ENCODE results near the gene IL17D. TPM values are rescaled to one million over a fixed set of nuclear protein-coding genes. Genes with fewer than 3 reads are reported as not detected.

Gene IL17D
- polyA plus RNA-seq, 1 donor = 34.0 TPM

DNA sequence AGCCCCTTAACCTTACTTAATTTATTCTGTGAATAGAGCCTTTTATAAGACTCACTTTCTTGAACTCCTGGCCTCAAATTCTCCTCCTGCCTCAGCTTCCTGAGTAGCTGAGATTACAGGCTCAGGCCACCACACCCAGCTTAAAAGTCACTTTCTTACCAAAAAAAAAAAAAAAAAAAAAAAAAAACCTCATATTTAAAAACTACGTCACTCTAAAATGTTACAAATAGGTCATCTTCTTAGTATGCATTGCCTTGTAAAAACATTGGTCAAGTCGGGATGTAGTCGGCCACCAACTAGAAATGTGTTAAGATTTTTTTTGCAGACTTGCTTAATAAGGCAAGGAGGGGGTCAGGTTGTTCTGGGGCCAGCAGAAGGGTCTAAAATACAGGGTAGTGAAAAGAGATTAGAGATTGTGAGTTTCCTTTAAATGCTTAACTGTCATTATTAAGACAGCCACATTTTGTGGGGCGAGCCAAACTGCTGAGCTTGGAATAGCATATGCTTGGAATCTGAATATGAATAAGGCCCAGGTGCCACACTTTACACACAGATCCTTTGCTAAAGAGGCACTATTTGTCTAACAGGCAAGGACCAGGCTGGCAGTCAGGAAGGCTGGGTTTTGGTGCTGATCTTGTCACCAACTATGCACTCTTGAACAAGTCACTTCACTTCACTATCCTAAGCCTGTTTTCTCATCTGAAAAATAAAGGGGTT, 16.5 kb upstream of the IL17D start:
- peaks cover 11% of the 10 kb centered on the region for H3K4me1 ChIP-seq (ENCODE audit: control insufficient read depth, insufficient read depth, low read length)
- H3K4me3 ChIP-seq (ENCODE audit: low read length) = no peak overlapping the region
- peak overlapping the region; percentile 27 for H3K27ac ChIP-seq (ENCODE audit: low read length)
- H3K9me3 ChIP-seq (ENCODE audit: control insufficient read depth, low read depth, low read length) = no peaks in the 10 kb centered on the region
- H3K36me3 ChIP-seq (ENCODE audit: control insufficient read depth, insufficient read depth, low read length) = peaks cover 2% of the 10 kb centered on the region
- H3K27me3 ChIP-seq (ENCODE audit: control insufficient read depth, insufficient read depth, low read length) = no peaks in the 10 kb centered on the region
- DNase-seq = peak in 1 of 2 donors; percentile 34
- no CpG with 5 or more reads among the region's 4 CpGs for WGBS (ENCODE audit: insufficient coverage, low lambda C conversion rate)

DNA sequence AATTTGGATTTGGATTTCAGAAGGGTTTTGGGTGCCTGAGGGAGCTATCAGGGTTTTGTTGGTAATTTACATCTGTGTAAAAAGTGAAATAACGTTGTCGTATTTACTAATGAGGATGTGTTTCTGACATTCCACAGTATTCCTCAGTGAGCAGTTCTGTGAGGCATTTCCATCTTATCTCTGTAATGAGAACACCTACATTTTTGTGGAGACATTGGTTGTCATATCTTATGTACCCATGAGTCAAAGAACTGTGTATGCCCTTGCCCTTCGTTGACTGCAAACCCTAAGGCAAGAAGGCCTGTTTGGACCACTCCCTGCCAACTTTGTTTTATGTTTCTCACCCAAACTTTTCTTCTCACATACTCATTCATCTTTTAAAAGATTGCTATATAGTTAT, 14.2 kb upstream of the IL17D start:
- H3K27ac ChIP-seq (ENCODE audit: low read length) = no peak overlapping the region

DNA sequence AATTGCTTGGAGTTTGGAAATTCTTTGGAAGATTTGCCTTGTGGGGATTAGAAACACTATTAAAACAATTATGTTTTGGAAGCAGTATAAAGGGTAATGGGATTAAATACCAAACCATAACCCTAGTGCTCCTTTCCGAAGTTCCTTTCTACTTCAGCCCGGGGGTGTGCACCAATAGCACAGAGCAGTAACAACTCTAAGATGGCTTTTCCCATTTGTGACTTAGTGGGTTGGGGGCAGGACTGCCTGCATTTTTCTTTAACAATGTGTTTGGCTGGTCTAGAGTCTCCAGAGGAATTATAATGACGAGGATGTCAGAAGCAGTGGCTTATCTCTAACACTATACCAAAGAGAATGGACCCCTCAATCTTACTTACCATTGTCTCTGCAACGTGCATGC, 11.9 kb upstream of the IL17D start:
- H3K4me3 ChIP-seq (ENCODE audit: low read length) = no peak overlapping the region
- DNase-seq = no peak
- 83% methylated on average over 1 of the region's 4 CpGs for WGBS (ENCODE audit: insufficient coverage, low lambda C conversion rate)
- H3K27ac ChIP-seq (ENCODE audit: low read length) = no peak overlapping the region
- peaks cover 2% of the 10 kb centered on the region for H3K36me3 ChIP-seq (ENCODE audit: control insufficient read depth, insufficient read depth, low read length)
- no peaks in the 10 kb centered on the region for H3K27me3 ChIP-seq (ENCODE audit: control insufficient read depth, insufficient read depth, low read length)
- peaks cover 2% of the 10 kb centered on the region for H3K4me1 ChIP-seq (ENCODE audit: control insufficient read depth, insufficient read depth, low read length)
- no peaks in the 10 kb centered on the region for H3K9me3 ChIP-seq (ENCODE audit: control insufficient read depth, low read depth, low read length)

More for the DNA sequence above, 14.2 kb upstream of the IL17D start:
- Histone ChIP-seq H3K9me3 (ENCODE audit: control insufficient read depth, low read depth, low read length) (no peaks in the 10 kb centered on the region), H3K36me3 (ENCODE audit: control insufficient read depth, insufficient read depth, low read length) (peaks cover 2% of the 10 kb centered on the region), H3K4me1 (ENCODE audit: control insufficient read depth, insufficient read depth, low read length) (peaks cover 8% of the 10 kb centered on the region), H3K27me3 (ENCODE audit: control insufficient read depth, insufficient read depth, low read length) (no peaks in the 10 kb centered on the region), H3K4me3 (ENCODE audit: low read length) (no peak overlapping the region)
- DNase-seq = no peak
- 100% methylated on average over 1 of the region's 3 CpGs for WGBS (ENCODE audit: insufficient coverage, low lambda C conversion rate)

DNA sequence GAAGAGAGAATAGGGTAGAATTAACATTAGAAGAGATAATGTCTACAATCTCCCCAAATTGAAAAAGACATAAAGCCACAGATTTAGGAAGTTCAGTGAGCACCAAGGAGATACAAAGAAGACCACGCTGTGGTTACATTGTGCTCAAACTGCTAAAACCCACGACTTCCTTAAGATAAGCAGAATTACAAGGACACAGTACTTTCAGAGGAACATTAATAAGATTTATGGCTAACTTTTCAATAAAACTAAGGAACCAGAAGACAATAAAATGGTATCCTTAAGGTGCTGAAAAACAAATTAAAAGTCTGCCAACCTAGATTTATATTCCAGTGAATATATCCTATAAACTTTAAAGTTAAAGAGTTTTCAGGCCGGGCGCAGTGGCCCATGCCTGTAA, 7.4 kb upstream of the IL17D start:
- Histone ChIP-seq H3K4me3 (ENCODE audit: low read length) (no peak overlapping the region), H3K36me3 (ENCODE audit: control insufficient read depth, insufficient read depth, low read length) (no peaks in the 10 kb centered on the region), H3K9me3 (ENCODE audit: control insufficient read depth, low read depth, low read length) (no peaks in the 10 kb centered on the region), H3K27ac (ENCODE audit: low read length) (no peak overlapping the region), H3K27me3 (ENCODE audit: control insufficient read depth, insufficient read depth, low read length) (no peaks in the 10 kb centered on the region), H3K4me1 (ENCODE audit: control insufficient read depth, insufficient read depth, low read length) (no peaks in the 10 kb centered on the region)
- no CpG with 5 or more reads among the region's 4 CpGs for WGBS (ENCODE audit: insufficient coverage, low lambda C conversion rate)
- DNase-seq = no peak

DNA sequence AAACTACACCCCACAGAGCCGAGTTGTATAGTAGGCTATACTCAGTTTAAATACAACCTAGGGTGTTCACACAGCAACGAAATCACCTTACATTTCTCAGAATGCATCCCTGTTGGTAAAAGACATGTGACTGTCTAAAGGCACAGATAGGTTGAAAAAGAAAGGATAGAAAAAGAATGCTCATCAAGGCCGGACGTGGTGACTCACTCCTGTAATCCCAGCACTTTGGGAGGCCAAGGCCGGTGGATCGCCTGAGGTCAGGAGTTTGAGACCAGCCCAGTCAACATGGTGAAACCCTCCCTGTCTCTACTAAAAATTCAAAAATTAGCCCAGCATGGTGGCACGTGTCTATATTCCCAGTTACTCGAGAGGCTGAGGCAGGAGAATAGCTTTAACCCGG, 3.8 kb upstream of the IL17D start:
- Histone ChIP-seq H3K36me3 (ENCODE audit: control insufficient read depth, insufficient read depth, low read length) (no peaks in the 10 kb centered on the region), H3K9me3 (ENCODE audit: control insufficient read depth, low read depth, low read length) (no peaks in the 10 kb centered on the region), H3K27me3 (ENCODE audit: control insufficient read depth, insufficient read depth, low read length) (peaks cover 2% of the 10 kb centered on the region), H3K27ac (ENCODE audit: low read length) (no peak overlapping the region), H3K4me3 (ENCODE audit: low read length) (no peak overlapping the region), H3K4me1 (ENCODE audit: control insufficient read depth, insufficient read depth, low read length) (peaks cover 8% of the 10 kb centered on the region)
- WGBS (ENCODE audit: insufficient coverage, low lambda C conversion rate) = no CpG with 5 or more reads among the region's 9 CpGs
- DNase-seq = no peak

DNA sequence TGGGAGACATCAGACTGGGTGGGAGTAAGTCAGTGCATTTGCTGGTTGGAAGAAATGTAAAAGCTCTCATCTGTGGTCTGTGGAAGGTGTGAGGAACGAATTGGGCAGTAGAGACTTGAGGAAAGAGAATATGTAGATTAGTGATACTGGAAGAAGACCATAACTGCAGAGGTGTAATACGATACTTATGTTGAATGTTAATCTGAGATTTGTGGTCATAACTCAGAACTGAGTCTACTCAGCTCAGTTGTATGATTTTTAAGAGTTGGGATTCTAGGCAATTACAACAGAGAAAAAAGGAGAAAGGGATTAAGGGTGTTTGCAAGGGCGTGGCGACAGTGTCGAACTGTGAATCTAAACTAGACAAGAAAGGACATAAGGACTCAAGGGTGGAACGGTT, 3.2 kb upstream of the IL17D start:
- no peak overlapping the region for H3K4me3 ChIP-seq (ENCODE audit: low read length)
- H3K27me3 ChIP-seq (ENCODE audit: control insufficient read depth, insufficient read depth, low read length) = peaks cover 2% of the 10 kb centered on the region
- DNase-seq = no peak
- H3K36me3 ChIP-seq (ENCODE audit: control insufficient read depth, insufficient read depth, low read length) = no peaks in the 10 kb centered on the region
- H3K27ac ChIP-seq (ENCODE audit: low read length) = no peak overlapping the region
- WGBS (ENCODE audit: insufficient coverage, low lambda C conversion rate) = 78% methylated on average over 5 of the region's 6 CpGs
- no peaks in the 10 kb centered on the region for H3K9me3 ChIP-seq (ENCODE audit: control insufficient read depth, low read depth, low read length)
- H3K4me1 ChIP-seq (ENCODE audit: control insufficient read depth, insufficient read depth, low read length) = peaks cover 8% of the 10 kb centered on the region

DNA sequence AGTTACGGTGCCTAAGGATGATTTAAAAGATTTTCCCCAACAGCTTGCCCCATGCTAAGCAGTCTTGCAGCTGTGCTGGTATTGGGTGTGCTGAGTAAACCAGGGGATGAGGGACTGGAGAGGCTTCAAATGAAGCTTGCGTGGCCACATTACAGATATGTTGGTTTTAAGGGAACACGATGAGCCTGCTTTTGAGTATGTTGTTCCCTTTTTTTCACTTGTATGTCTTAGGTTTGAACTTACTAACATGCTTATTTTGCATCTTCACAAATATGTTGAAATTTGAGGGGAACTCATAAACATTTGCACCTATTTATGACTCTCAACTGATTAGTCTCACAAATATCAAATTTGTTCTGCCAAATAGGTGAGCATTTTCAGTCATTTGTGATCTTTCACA, 2.0 kb upstream of the IL17D start:
- Histone ChIP-seq H3K4me1 (ENCODE audit: control insufficient read depth, insufficient read depth, low read length) (peaks cover 8% of the 10 kb centered on the region), H3K9me3 (ENCODE audit: control insufficient read depth, low read depth, low read length) (no peaks in the 10 kb centered on the region), H3K27ac (ENCODE audit: low read length) (no peak overlapping the region), H3K27me3 (ENCODE audit: control insufficient read depth, insufficient read depth, low read length) (peaks cover 2% of the 10 kb centered on the region), H3K36me3 (ENCODE audit: control insufficient read depth, insufficient read depth, low read length) (no peaks in the 10 kb centered on the region), H3K4me3 (ENCODE audit: low read length) (peak overlapping the region; percentile 80)
- no peak for DNase-seq
- 100% methylated on average over 1 of the region's 3 CpGs for WGBS (ENCODE audit: insufficient coverage, low lambda C conversion rate)

DNA sequence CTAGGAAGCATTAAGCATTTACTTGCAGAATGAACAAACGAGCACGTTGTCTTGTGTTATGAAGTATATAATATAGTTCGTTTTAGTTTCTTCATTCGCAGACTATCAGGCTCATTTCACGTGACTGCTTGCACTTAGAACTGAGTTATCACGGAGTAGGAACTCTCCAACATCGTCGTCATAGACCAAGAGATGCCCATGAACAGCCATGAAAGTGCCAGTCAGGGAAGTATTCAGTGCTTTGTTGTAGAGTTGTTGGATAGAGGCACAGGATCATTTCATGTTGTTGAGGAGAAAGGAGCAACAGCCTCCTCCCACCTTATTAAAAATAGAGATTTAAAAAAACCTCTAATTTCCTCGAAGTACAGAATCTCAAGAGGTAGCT, 977 bp upstream of the IL17D start:
- no CpG with 5 or more reads among the region's 9 CpGs for WGBS (ENCODE audit: insufficient coverage, low lambda C conversion rate)
- Histone ChIP-seq H3K9me3 (ENCODE audit: control insufficient read depth, low read depth, low read length) (no peaks in the 10 kb centered on the region), H3K36me3 (ENCODE audit: control insufficient read depth, insufficient read depth, low read length) (no peaks in the 10 kb centered on the region), H3K4me1 (ENCODE audit: control insufficient read depth, insufficient read depth, low read length) (peaks cover 8% of the 10 kb centered on the region), H3K27me3 (ENCODE audit: control insufficient read depth, insufficient read depth, low read length) (peaks cover 2% of the 10 kb centered on the region), H3K27ac (ENCODE audit: low read length) (peak overlapping the region; percentile 53), H3K4me3 (ENCODE audit: low read length) (peak overlapping the region; percentile 80)
- peak; percentile 76 to 82 for DNase-seq

DNA sequence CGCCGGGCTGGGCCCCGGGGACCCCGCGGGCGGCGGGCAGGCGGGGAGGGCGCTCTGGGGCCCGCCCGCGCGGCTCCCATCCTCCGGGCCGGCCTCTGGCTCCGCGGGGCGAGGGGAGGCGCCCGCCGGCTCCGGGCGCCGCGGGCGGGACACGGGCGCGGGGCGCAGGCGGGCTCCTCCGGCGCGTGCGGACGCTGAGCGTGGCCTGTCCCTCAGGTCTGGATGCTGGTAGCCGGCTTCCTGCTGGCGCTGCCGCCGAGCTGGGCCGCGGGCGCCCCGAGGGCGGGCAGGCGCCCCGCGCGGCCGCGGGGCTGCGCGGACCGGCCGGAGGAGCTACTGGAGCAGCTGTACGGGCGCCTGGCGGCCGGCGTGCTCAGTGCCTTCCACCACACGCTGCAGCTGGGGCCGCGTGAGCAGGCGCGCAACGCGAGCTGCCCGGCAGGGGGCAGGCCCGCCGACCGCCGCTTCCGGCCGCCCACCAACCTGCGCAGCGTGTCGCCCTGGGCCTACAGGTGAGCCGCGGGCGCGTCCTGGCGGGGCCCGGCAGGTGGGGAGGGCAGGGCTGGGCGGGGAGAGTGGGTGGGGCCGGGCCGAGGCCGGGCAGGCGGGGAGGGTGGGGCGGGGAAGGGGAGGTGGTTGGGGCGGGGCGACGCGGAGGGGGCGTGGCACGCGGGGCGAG, 420 bp downstream of the IL17D start:
- no CpG with 5 or more reads among the region's 98 CpGs for WGBS (ENCODE audit: insufficient coverage, low lambda C conversion rate)
- Histone ChIP-seq H3K27ac (ENCODE audit: low read length) (no peak overlapping the region), H3K4me1 (ENCODE audit: control insufficient read depth, insufficient read depth, low read length) (peaks cover 8% of the 10 kb centered on the region)

DNA sequence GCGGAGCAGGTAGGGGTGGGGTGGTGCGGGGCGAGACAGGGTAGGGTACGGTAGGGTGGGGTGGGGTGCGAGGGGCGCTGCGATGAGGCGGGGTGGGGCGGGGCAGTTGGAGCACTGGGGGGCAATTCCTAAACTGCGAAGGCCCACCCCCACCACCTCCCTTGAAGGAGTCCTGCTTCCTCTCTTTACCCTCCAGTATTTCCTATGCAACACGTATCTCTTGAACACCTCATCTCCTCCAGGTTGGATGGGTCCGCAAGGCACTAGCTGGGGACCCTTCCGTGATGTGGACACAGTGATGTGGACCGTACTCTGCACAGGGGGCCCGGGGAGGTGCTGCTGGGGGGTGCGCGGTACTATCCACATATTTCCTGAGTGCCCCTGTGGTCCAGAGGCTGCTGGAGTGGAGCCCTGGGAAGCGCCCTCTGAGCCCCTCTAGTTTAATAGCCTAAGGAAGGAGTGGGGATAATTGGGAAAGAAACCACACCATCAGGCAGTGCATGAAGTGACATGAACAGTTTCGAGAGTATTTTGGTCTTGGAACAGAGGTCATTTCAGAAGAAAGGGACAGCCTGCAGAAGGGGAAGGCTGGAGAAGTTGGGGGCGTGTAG, 1.1 kb downstream of the IL17D start:
- Histone ChIP-seq H3K36me3 (ENCODE audit: control insufficient read depth, insufficient read depth, low read length) (no peaks in the 10 kb centered on the region), H3K4me1 (ENCODE audit: control insufficient read depth, insufficient read depth, low read length) (peaks cover 8% of the 10 kb centered on the region), H3K27me3 (ENCODE audit: control insufficient read depth, insufficient read depth, low read length) (peaks cover 2% of the 10 kb centered on the region), H3K27ac (ENCODE audit: low read length) (no peak overlapping the region), H3K4me3 (ENCODE audit: low read length) (peak overlapping the region; percentile 23), H3K9me3 (ENCODE audit: control insufficient read depth, low read depth, low read length) (no peaks in the 10 kb centered on the region)
- DNase-seq = peak in 1 of 2 donors; percentile 39
- WGBS (ENCODE audit: insufficient coverage, low lambda C conversion rate) = 20% methylated on average over 1 of the region's 20 CpGs

More for the DNA sequence above, 420 bp downstream of the IL17D start:
- Histone ChIP-seq H3K27me3 (ENCODE audit: control insufficient read depth, insufficient read depth, low read length) (peaks cover 2% of the 10 kb centered on the region), H3K36me3 (ENCODE audit: control insufficient read depth, insufficient read depth, low read length) (no peaks in the 10 kb centered on the region), H3K4me3 (ENCODE audit: low read length) (no peak overlapping the region), H3K9me3 (ENCODE audit: control insufficient read depth, low read depth, low read length) (no peaks in the 10 kb centered on the region)
- peak; percentile 90 to 94 for DNase-seq

Data from large intestine (tissue), 3 donors.